HG03432 (cell line): ENCODE measurements around the gene CTAGE1.

ENCODE experiments used
- ATAC-seq: cut with Tn5 transposase; IDR thresholded peaks from one replicate; pipeline ENCODE4 v1.9.1; 2021; ENCODE audit warnings: mild to moderate bottlenecking, moderate library complexity; ENCODE audit not compliant: unreplicated experiment

The CTAGE1 gene

DNA sequence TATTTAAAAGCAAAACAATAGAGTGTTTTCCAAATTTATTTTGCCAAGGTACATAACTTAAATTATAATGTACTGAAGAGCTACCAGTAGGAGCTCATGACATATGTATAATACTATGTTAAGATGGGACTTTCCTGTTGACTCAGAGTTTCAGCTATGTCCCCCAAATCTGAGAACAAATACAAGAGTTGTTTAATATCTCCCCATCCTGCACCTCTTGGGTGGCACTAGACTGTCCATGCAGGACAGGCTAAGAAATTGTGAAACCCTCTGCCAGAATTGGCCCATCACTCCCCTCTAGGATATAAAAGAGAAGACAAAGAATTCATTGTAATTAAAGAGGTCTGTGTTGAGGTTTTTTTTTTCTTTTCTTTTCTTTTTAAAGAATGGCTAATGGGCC lies 21.7 kb upstream of the CTAGE1 start:
- ATAC-seq, result no peak

DNA sequence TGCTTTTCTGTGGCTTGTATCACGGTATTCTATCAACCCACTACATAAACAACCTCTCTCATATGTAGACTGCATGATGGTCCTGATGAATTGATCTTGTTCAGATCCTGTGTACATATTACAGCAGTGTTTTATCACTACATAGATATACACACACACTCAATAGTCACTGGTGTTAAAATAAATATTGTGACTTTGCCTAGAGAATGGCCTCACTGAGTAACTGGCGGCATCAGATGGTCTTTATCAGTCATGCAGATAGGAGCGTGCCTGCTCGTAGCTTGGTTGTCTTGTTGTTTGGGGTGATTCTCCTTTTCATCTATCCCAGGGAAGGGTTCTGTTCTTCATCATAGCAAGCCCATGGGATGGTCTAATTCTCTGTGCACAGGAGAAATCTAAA lies 18.4 kb upstream of the CTAGE1 start:
- ATAC-seq, result no peak

DNA sequence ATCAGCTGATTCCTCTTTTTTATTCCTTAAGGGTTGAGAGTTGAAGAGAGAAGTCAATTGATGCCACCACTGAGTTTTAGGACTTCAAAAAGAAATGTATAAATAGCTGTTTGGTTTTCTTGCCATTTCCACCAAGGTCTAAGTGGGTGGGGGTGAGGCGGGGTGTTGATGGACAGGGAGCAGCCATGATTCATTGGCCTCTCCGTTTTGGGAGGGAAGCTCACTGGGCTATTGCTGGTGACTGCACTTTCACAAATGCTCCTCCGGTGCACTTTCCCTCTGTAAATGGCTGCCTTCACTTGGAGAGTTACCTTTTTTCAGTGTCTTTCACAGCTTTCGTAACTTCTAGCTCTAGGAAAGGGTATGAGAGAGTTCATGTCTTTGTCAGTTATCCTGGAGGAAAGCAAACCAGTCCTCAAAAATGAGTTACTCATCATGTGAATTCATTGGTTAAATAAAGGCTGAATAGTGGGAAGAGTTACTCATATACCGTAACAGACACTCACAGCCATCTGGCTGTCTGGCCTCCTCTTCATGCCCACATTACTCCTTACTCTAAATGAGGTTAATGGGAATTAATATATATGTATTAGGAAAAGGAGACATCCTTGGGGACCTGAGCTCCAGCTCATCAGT lies 17.4 kb upstream of the CTAGE1 start:
- no peak for ATAC-seq

DNA sequence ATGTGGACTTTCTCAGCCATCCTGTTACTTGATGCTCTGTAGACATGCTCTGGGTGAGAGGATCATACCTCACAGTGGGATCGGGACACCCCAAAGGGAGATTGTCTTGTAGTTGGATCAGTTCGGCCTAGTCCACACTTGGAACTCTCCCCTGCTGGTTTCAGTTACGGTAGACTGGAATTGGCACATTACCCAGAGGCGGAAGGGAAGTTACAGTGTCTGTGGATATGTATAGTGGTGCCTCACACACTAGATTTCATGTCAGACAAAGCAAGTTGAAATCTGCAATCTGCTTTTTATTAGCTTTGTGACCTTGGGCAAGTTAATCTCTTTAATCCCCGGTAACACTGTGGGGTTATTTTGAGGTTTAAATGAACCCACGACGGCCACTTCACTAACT lies 16.2 kb upstream of the CTAGE1 start:
- ATAC-seq, result no peak

DNA sequence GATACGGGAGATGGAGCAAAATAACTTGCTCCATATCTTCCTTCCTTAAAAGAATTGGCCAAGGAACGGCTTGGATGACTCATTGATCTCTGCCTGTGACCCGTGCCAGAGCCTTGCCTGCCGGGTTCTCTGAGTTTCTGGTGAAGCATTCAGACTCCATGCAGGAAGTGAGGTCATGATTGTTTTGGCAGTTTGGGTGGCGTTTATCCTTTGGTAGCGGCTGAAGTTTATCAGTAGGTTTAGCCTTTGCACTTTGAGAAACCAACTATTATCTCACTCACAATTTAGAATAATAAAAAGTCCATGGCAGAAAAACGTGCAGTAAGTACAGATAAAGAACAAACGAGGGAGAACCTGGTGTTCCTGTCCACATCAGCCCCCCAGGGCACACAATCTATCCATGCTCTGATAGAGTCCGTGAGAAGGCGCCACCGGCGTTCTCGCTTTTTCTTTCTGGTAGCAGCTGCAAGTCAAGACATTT lies 15.0 kb upstream of the CTAGE1 start:
- no peak for ATAC-seq

DNA sequence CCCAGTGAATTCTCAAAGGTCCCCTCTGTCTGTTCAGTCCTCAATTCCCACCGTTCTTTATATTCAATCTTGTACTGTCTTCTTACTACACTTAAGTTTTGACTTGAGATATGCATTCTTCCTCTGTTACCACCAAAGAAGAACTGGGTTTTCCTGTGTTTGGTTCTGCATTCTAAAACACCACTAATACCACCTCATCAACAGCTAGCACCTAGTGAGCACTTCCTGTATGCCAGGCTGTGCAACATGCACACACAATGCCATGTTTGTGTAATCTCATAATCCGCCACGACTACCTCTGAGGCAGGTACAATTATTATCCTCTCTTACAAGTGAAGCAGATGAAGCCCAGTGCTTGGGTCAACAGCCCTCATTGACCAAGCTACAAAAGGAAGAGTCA lies 11.8 kb upstream of the CTAGE1 start:
- ATAC-seq, result no peak

DNA sequence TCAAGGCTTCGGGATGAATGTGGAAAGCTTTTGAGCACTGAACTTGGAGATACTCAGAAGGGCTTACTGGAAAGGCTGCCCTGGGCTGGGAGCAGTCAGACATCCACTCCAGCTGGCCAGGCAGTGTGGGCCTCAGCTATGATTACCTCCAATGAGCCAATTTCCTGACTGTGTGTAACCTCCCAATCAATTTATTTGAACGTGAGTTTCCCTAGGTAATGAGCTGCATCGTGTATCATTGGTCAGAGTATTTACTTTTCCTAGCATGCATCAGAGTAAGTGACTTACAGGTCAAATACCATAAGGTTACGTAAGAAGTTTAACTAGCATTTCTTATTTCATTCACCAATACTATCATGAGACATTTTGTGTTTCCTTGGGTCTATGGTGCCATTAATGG lies 11.0 kb upstream of the CTAGE1 start:
- no peak for ATAC-seq

DNA sequence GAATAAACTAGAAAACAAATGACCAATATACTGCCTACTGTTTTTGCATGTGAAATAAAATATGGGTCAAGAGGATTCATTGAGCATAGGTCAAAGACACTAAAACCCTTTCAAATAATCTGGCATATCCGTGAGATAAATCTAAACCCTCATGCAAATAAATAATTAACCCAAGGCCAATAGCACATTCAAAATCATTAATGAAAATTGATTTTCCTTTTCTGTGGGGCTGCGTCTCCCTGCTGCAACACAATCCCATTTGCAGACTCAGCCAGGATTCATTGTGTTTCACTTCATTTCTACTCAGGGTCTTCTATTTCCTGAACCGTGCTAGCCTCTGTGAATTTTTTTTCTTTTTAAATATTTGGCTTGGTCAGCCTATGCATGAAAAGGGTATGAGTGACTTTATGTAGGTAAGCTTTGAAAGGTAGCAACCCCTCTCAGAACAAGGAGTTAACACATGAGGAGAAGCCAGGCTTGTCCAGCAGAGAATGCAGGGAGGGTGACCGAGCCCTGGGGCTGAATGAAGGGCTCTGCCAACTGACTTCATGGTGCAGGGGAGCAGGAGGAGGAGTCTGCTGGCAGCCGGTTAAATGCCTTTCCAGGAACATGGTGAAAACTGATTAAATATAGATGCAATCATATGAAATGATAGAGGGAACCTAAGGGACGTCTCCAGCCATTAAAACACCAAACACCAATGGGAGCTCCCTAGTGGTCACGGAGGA lies 10.3 kb upstream of the CTAGE1 start:
- ATAC-seq, result no peak

DNA sequence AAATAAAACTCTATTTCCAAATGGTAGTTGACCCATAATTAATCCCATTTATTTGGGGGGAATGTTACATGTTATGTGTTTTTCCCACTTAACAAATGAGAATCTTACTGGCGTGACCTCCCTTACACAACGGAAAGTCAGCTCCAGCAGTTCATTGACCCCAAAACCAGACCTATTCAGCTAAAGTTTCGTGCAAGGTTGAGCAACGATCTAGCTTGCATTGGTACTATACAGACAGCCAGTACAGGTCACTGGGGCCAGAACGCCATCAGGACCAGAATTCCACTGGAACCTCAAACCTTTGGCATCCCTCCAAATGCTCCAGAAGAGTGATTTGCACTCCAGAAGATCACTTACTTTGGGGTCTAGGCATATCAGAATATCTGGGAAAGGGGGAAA lies 6.8 kb upstream of the CTAGE1 start:
- no peak for ATAC-seq

DNA sequence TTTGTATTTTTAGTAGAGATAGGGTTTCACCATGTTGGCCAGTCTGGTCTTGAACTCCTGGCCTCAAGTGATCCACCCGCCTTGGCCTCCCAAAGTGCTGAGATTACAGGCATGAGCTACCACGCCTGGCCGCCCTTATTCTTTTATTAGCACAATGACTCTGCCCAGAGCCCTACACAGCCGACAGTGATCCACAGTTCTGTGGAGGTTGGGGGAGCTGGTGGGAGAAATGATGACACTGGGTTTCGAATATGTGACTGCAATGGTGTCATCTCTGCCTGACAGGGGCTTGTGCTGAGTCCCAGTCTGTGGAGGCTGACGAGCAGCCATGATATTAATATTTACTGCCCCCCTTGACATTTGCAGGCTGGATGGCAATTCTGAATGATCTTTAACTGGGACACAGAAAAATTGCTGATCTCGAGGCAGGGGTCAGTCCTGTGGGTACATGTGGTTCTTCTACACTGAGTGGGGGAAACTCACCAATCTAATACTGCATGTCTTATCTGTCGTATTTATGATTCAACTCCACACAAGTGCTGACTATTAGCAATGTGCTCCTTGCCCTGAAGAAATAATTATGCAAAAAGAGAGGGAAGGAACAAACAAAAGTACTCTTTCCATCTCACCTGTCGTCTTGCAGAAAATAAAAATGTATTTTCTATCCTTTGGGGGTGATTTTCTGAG lies 6.3 kb upstream of the CTAGE1 start:
- no peak for ATAC-seq

DNA sequence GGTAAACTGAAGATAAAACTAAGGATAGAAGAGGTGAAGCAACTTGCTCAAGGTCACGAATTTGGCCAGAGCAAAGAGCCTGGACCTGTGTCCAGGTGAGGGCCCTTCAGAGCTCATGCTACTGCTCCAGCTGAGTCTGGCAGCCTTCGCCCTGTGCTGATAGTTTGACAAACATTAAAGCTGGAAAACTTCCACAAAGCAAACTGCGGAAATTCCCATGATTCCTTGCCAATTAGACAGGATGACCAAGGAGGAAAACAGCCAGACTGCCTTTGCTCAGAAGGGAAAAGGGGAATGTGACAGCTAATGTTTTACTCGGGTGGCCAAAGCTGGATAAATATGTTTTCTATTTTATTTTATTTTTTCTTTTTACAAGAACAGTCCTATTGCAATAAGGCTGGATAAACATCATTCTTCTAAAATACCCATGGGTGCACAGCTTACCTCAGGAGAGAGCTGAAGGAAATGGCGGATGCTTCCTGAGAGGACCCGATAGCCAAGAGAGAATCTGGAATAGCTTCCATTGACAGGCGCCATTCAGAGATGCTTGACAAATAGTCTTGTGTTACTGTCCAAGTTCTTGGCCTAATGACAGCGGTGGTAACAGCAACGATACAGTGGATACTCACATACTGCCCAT lies 5.3 kb upstream of the CTAGE1 start:
- no peak for ATAC-seq

DNA sequence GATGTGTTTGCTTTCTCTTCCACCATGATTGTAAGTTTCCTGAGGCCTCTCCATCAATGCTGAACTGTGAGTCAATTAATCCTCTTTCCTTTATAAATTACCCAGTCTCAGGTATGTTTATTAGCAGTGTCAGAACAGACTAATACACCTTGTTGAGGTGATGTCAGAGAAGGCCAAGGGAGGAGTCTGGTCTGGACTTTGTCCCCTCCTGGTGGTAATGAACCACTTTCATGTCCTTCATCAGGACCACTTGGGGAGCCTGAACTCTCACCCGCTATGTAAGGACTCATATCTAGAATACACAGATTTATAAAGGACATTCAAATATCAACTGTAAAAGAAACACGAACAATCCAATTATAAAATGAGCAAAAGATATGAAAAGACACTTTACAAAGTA lies 2.9 kb upstream of the CTAGE1 start:
- no peak for ATAC-seq

DNA sequence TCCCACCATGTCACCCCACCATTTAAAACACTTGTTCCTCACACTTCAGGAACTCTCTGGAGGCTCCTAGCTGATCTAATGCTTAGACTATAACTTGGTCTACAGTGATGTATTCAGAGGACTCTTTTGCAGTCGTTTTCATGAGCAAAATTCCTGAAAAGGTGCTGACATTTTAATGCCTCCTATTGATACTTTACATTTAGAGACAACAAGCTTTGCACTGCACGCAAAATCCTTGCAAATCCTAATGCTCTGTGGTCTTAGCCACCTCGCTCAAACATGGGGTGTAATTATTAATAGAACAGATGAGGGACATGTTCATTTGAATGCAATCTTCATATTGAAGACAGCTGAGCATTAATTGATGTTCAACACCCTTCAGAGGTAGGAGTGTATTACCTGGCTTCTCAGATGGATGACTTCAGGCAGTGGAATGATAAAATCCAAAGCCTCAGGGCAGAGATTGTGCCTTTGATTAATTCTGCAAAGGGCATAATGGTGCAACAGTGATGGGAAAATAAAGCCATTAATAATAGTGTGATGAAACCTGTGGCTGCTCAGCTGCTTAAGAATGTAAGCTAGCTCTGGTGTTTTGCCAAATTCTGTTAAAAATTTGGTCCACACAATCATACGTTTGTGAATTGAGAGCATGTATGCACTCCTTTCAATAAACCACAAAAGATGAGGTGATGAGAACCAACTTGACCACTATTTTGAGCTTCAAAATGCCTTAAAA lies 5.4 kb downstream of the CTAGE1 start:
- no peak for ATAC-seq

DNA sequence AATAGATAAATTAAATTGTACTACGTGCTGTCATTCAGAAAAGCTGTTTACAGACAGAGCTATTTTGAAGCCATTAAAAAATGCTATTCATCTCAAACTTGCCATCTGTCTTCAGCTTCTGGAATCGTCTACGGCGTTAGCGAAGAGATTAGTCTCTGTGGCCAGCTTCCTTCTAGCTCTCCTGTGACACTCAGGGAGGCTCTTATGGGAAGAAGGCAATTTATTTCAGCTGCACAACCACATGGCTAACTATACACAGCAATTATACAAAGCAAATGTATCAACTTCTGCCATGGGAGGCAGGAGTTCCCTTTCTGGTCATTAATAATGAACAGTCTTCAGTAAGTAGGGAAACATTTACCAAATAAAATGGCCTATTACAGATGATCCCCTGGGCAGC lies 6.3 kb downstream of the CTAGE1 start:
- no peak for ATAC-seq

DNA sequence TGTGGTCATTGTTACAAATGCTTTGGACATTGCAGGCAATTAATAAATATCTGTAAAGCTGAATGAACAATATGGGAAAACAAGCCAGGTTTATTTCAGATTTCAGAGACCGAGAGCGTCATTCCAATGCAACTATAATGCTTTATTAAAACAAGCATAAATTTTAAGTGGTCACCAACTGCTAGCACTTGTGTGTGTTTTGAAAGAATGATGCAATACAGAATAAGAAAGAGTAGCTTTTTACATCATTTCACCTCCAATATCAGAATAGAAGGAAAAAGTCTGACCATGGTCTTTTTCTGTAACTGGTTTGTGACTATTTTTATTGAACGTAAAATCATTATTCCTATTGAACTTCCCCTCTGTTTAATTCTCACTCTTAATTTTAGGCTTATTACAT lies 7.6 kb downstream of the CTAGE1 start:
- no peak for ATAC-seq

DNA sequence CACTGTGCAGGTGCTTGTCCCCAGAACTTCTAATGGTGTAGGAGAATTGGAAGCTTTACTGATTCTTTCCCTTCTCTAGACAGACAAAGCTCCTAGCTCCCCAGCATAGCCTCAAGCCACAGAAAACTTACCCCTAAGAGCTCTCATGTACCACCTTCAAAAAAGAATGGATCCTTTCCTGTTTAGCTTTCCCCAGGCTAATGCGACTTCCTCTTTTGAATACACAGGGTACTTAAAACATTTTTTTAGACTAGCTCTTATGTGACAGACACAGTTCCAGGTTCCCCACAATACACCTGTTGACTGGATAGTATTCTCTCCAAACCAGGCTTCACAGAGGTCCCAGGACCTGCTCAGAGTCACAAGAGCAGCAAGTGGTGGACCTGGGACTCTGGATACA lies 8.3 kb downstream of the CTAGE1 start:
- no peak for ATAC-seq

DNA sequence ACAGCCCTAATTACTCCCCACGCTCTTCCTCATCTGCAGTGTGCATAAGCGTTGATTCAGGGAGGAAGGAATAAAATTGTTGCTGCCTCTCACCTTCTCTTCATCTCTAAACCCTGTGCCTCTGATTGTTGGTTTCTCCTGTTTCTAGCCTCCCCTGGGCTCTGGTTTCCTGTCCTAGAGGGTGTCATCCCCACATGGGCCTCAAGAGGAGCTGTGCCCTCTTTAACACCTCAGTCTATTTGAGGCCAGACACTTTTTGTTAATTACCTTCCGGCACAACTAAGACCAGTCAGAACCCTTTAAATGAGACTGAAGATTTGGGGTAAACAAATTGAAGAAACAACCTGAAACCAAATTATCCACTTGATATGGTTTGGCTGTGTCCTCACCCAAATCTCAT lies 9.7 kb downstream of the CTAGE1 start:
- ATAC-seq, result no peak

DNA sequence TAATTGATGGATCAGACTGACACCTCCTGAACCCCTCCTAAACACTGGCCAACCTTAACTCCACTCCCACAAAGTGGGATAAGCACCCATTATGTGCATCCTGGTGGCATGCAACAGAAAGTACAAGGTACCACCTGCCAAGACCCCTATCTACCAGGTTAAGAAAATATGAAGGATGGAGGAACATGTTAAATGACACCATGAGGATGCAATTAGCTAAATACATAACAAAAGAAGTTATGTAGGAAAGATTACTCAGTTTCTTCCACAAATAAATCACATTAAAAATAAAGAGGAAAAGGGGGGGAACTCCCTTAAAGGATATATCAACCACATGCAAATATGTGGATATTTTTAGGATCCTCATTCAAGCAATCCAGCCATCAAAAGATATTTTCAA lies 12.6 kb downstream of the CTAGE1 start:
- ATAC-seq, result no peak

DNA sequence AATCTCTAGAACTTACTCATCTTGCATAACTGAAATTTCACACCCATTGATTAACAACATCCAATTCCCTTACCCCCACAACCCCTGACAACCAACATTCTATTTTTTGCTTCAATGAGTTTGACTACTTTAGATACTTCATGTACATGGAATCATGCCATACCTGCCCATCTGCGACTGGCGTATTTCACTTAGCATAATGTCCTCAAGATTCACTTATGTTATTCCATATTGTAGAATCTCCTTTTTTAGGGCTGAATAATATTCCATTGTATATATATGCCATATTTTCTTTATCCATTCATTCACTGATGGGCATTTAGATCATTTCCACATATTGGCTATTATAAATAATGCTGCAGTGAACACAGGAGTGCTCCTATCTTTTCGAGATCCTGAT lies 13.8 kb downstream of the CTAGE1 start:
- ATAC-seq, result no peak

DNA sequence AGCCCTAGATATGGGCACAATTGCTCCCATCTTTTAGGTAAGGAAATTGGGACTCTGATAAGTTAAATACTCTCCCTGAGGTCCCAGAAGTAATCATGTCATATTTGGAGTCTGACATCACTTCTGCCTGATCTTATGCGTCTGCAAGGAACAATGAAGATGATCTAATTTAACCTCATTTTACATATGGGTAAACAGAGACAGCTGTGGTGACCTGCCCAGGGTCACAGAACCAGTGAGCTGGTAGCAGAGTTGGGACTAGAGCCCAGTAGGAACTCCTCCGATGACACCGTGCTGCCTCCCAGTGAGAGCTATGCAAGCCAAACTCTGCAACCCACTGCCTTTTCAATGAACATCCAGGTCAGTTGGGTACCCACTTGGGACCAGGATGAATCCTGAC lies 17.8 kb downstream of the CTAGE1 start:
- no peak for ATAC-seq

DNA sequence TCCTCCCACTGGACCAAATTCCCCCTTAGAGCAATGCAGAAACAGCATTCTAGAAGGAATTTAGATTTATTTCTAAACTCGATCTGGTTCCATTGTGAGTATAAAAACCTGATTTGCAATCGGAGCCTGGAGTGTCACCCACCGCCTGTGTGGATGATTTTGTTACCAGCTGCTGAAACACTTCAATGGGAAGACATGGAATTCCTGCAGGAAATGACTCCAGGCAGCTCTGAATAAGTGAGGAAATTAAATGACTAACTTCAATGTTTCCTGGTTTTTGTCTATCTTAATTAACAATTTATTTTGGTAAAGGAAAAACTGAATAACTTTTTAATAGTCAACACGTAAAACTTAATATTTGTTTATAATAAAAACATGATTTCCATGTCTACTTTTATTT lies 19.3 kb downstream of the CTAGE1 start:
- ATAC-seq, result no peak
